ENCODE results near the gene EPHB3. TPM values are rescaled to one million over a fixed set of nuclear protein-coding genes. Genes with fewer than 3 reads are reported as not detected.

EPHB3 gene
- total and polyA plus RNA-seq, 10 of the 15 experiments (the other 5 are each of a cell fraction or from before 2014, with no cell fraction given), result 0.09 TPM; not detected in 9

GRCh38 chr3:184593928-184594303 is 32.3 kb downstream of the EPHB3 start:
- no peaks in the 10 kb centered on the region for H3K79me2 ChIP-seq (ENCODE audit: control insufficient read depth, insufficient read depth, low read length)
- no peak overlapping the region for H3K9ac ChIP-seq (ENCODE audit: control insufficient read depth, insufficient read depth, low read length)
- H4K20me1 ChIP-seq (ENCODE audit: control insufficient read depth, insufficient read depth), result no peaks in the 10 kb centered on the region
- H3K4me3 ChIP-seq, result no peak overlapping the region
- no TSS peak for BruUV-seq (replicated peaks)
- DNase-seq (ENCODE audit: low read depth, low spot score) (no peak), FAIRE-seq (no peak), ATAC-seq (no peak)
- ChIA-PET RAD21 (ENCODE audit: unreplicated experiment) (no interaction called here), CTCF (no interaction called here), SMC1A (ENCODE audit: uncharacterized antibody, unreplicated experiment) (no interaction called here), POLR2A (no interaction called here)
- no peak overlapping the region for H2AFZ ChIP-seq (ENCODE audit: control insufficient read depth, low read depth, low read length)
- H3K27ac ChIP-seq (ENCODE audit: control insufficient read depth, insufficient read depth), result no peak overlapping the region
- in situ Hi-C loops (cut with MboI), result no loop called here
- no peaks in the 10 kb centered on the region; a peak in 2 of 4 replicates for H3K27me3 ChIP-seq (replicated peaks in 1 of 2; ENCODE audit: control insufficient read depth in 2 of 2, insufficient read depth in 2 of 2, low read length in 1 of 2)
- H3K4me2 ChIP-seq (ENCODE audit: control insufficient read depth, insufficient read depth), result no peak overlapping the region
- intact Hi-C loops (cut with micrococcal nuclease; ENCODE audit: unreplicated experiment), result no loop called here
- H3K36me3 ChIP-seq (ENCODE audit: control insufficient read depth in 2 of 2, insufficient read depth in 2 of 2, low read length in 1 of 2), result no peaks in the 10 kb centered on the region
- no peak for TF ChIP-seq ZSCAN29 (IDR thresholded peaks at IDR 0.05)
- no peak for TF ChIP-seq PML (IDR thresholded peaks at IDR 0.05; ENCODE audit: low read length)
- no peak for TF ChIP-seq ZZZ3 (IDR thresholded peaks at IDR 0.05; ENCODE audit: control insufficient read depth, insufficient read length, low read depth)
- no peak for TF ChIP-seq BACH1 (IDR thresholded peaks at IDR 0.05; ENCODE audit: borderline replicate concordance)
- no peak for TF ChIP-seq MAX (IDR thresholded peaks at IDR 0.05; ENCODE audit: low read depth, low read length)
- TF ChIP-seq NR2C2 (IDR thresholded peaks at IDR 0.05; ENCODE audit: borderline replicate concordance, control insufficient read depth, insufficient read length, low read depth), result no peak
- TF ChIP-seq REST (IDR thresholded peaks at IDR 0.05; ENCODE audit: low read depth, low read length), result no peak
- no peak for TF ChIP-seq NRF1 (conservative IDR thresholded peaks at IDR 0.05; ENCODE audit: low read depth, low read length)
- no peak for TF ChIP-seq BRCA1 (IDR thresholded peaks at IDR 0.05; ENCODE audit: low read depth, low read length)
- H3K4me1 ChIP-seq (ENCODE audit: control insufficient read depth, insufficient read depth, low read length), result no peaks in the 10 kb centered on the region
- 30% methylated on average over 10 of the region's 10 CpGs for WGBS (ENCODE audit: insufficient coverage, insufficient replicate concordance, low lambda C conversion rate, missing lambda C conversion rate)
- H3K9me3 ChIP-seq (replicated peaks; ENCODE audit: control insufficient read depth, insufficient read depth, low read length), result no peaks in the 10 kb centered on the region

Data from GM12878 (cell line).